Mesenchymal stem cell (in vitro differentiated cells and primary cell): ENCODE measurements around the gene DCTD.
A peak's percentile ranks its signal among the peaks of the same experiment; 100 is the strongest.
"Not testable (repeated sequence)": the region's sequence is repeated elsewhere in the genome, so short reads cannot be mapped to it uniquely, and the experiment has no call there.

Source experiments
- DNase-seq: peaks from one replicate; pipeline ENCODE4 v3.0.0-alpha.2; 2013
- H2AFZ ChIP-seq: one replicate; pipeline ENCODE4 v1.6.1; 2013; ENCODE audit warnings: low read depth, mild to moderate bottlenecking, control low read depth, inconsistent platforms, low read length, moderate library complexity
- H2AK5ac ChIP-seq: 2 replicates; pipeline ENCODE4 v1.6.1; 2013; ENCODE audit warnings: low read length, moderate library complexity, mild to moderate bottlenecking, inconsistent platforms; ENCODE audit not compliant: severe bottlenecking
- H2BK120ac ChIP-seq: one replicate; pipeline ENCODE4 v1.6.1; 2013; ENCODE audit warnings: low read depth, mild to moderate bottlenecking, inconsistent platforms, low read length, moderate library complexity
- H2BK12ac ChIP-seq, 2 experiments: one replicate each; pipeline ENCODE4 v1.6.1; 2013; ENCODE audit warnings: inconsistent platforms in 2 of 2, low read length in 2 of 2, mild to moderate bottlenecking in 2 of 2, moderate library complexity in 2 of 2, control low read depth in 1 of 2
- H2BK15ac ChIP-seq: one replicate; pipeline ENCODE4 v1.6.1; 2013; ENCODE audit warnings: mild to moderate bottlenecking, low read depth, inconsistent platforms; ENCODE audit not compliant: poor library complexity, severe bottlenecking
- H2BK5ac ChIP-seq: 2 replicates; pipeline ENCODE4 v1.6.1; 2013; ENCODE audit warnings: low read depth, mild to moderate bottlenecking, low read length, control low read depth, inconsistent platforms; ENCODE audit not compliant: poor library complexity, severe bottlenecking
- H3K14ac ChIP-seq, 2 experiments: one replicate each; pipeline ENCODE4 v1.6.1; 2013; ENCODE audit warnings: inconsistent platforms in 2 of 2, low read length in 2 of 2, control low read depth in 1 of 2, mild to moderate bottlenecking in 1 of 2, moderate library complexity in 1 of 2
- H3K18ac ChIP-seq, 2 experiments: one replicate each; pipeline ENCODE4 v1.6.1; 2013; ENCODE audit warnings: inconsistent platforms in 2 of 2, low read length in 2 of 2, control low read depth in 1 of 2, low read depth in 1 of 2, mild to moderate bottlenecking in 1 of 2
- H3K23ac ChIP-seq, 2 experiments: one replicate each; pipeline ENCODE4 v1.6.1; 2013; ENCODE audit warnings: inconsistent platforms in 2 of 2, low read length in 2 of 2, mild to moderate bottlenecking in 2 of 2, moderate library complexity in 2 of 2, control low read depth in 1 of 2
- H3K27ac ChIP-seq: 2 replicates; pipeline ENCODE4 v1.5.1; 2013; ENCODE audit warnings: mild to moderate bottlenecking, moderate library complexity, low read length, control low read depth, inconsistent platforms; ENCODE audit not compliant: poor library complexity, severe bottlenecking
- H3K27me3 ChIP-seq, 2 experiments: 2 replicates each; pipeline versions ENCODE4 v1.6.1 to v1.7.0; 2013; ENCODE audit warnings: low read length in 2 of 2, mild to moderate bottlenecking in 2 of 2, moderate library complexity in 2 of 2, control low read depth in 1 of 2, inconsistent platforms in 1 of 2; ENCODE audit not compliant: control insufficient read depth in 1 of 2, insufficient read depth in 1 of 2
- H3K36me3 ChIP-seq, 2 experiments: 2 replicates each; pipeline versions ENCODE4 v1.6.1 to v1.7.0; 2013; ENCODE audit warnings: low read length in 2 of 2, control low read depth in 1 of 2, inconsistent platforms in 1 of 2, low read depth in 1 of 2, mild to moderate bottlenecking in 1 of 2; ENCODE audit not compliant: insufficient read depth in 2 of 2, control insufficient read depth in 1 of 2
- H3K4ac ChIP-seq, 2 experiments: one replicate each; pipeline ENCODE4 v1.6.1; 2013; ENCODE audit warnings: inconsistent platforms in 2 of 2, low read length in 2 of 2, mild to moderate bottlenecking in 2 of 2, moderate library complexity in 2 of 2, control low read depth in 1 of 2, low read depth in 1 of 2
- H3K4me1 ChIP-seq: 2 replicates; pipeline ENCODE4 v1.6.1; 2013; ENCODE audit warnings: low read depth, low read length, control low read depth; ENCODE audit not compliant: control insufficient read depth, insufficient read depth
- H3K4me2 ChIP-seq: 2 replicates; pipeline ENCODE4 v1.6.1; 2013; ENCODE audit warnings: low read length, mild to moderate bottlenecking, inconsistent platforms; ENCODE audit not compliant: poor library complexity, severe bottlenecking
- H3K4me3 ChIP-seq, 2 experiments: 2 replicates each; pipeline versions ENCODE4 v1.5.1 to v1.7.0; 2013; ENCODE audit warnings: low read length in 2 of 2, mild to moderate bottlenecking in 2 of 2, control low read depth in 1 of 2, low read depth in 1 of 2; ENCODE audit not compliant: insufficient read depth in 1 of 2
- H3K79me1 ChIP-seq: replicated peaks from 2 replicates; pipeline ENCODE4 v1.6.1; 2013; ENCODE audit warnings: mild to moderate bottlenecking, control low read depth, low read length, inconsistent platforms; ENCODE audit not compliant: poor library complexity, severe bottlenecking
- H3K9ac ChIP-seq: 2 replicates; pipeline ENCODE4 v1.7.0; 2013; ENCODE audit warnings: mild to moderate bottlenecking, low read length, moderate library complexity
- H3K9me3 ChIP-seq: 2 replicates; pipeline ENCODE4 v1.7.0; 2013; ENCODE audit warnings: mild to moderate bottlenecking, low read length; ENCODE audit not compliant: control insufficient read depth
- H4K8ac ChIP-seq: one replicate; pipeline ENCODE4 v1.6.1; 2013; ENCODE audit warnings: inconsistent platforms, mild to moderate bottlenecking, low read length, moderate library complexity
- H4K91ac ChIP-seq: one replicate; pipeline ENCODE4 v1.6.1; 2013; ENCODE audit warnings: mild to moderate bottlenecking, low read length, inconsistent platforms
- WGBS: methylation state at CpG from one replicate; pipeline ENCODE4 v1.1.7; 2013; ENCODE audit warnings: mixed read lengths; 5-methylcytosine and 5-hydroxymethylcytosine counted together

The DCTD gene

DNA sequence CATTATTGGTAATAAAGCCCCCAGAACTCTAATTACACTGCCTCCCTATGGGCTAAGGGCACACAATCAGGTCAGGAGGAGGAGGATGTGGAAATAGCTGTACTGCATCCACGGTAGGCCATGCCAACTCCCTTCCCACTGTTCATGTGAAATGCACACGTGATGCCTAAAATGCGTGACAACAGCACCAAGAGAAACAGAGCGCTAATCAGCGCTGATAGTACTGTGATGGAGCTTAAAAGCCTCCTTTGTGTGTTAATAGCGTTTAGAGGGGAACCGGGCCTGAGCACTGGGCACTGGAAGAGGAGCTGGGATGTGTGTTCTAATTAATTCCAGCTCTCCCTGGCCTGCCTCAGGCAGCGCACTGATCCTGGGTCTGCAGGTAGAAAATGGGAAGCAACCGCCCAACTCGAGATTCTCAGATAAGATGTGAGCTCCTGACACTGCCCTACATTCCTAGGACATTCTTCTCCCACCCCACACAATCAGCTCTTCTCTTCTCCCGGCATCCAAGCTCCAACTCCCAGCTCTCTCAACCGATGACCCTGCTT lies 12.9 kb downstream of the DCTD start:
- H3K4me3 ChIP-seq, result no peak overlapping the region
- 93% methylated on average over 12 of the region's 12 CpGs for WGBS
- no peak overlapping the region for H2AK5ac ChIP-seq

DNA sequence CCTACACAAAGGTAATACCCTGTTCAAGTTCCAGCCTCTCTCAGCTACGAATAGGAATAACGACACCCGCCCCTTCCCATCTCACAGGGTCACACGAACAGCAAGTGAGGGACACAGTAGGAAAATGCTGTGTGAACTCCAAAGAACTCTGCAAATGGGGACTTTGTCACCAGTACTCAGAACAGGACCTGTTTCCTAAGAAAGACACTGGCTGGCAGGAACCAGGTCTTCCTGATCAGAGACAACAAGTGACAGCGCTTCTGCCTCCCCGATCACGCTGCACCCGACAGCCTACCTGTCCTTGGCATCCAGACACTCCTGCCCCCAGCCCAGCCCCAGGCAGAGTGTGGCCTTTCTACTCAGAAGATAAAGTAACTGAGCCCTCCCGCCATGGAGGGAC lies 14.2 kb downstream of the DCTD start:
- no peak overlapping the region for H3K4me2 ChIP-seq
- H3K18ac ChIP-seq, result no peak overlapping the region
- no peak overlapping the region for H2BK12ac ChIP-seq
- H2BK5ac ChIP-seq, result no peak overlapping the region
- no peak overlapping the region for H2AFZ ChIP-seq
- no peaks in the 10 kb centered on the region for H3K4me1 ChIP-seq
- no peak overlapping the region for H2AK5ac ChIP-seq
- no peak overlapping the region for H3K27ac ChIP-seq
- H2BK15ac ChIP-seq, result no peak overlapping the region
- no peaks in the 10 kb centered on the region for H3K27me3 ChIP-seq
- no peak overlapping the region for H3K14ac ChIP-seq
- 95% methylated on average over 9 of the region's 9 CpGs for WGBS
- no peak for DNase-seq
- H3K23ac ChIP-seq, result no peak overlapping the region
- no peak overlapping the region for H2BK120ac ChIP-seq
- H3K36me3 ChIP-seq, result peaks cover 50 to 91% of the 10 kb centered on the region in 2 experiments
- H3K4me3 ChIP-seq, result no peak overlapping the region
- H3K4ac ChIP-seq, result no peak overlapping the region
- no peak overlapping the region for H4K91ac ChIP-seq
- H3K9ac ChIP-seq, result no peak overlapping the region
- H3K9me3 ChIP-seq, result no peaks in the 10 kb centered on the region
- H3K79me1 ChIP-seq, result peaks cover 53% of the 10 kb centered on the region
- H4K8ac ChIP-seq, result no peak overlapping the region

More for the DNA sequence above, 12.9 kb downstream of the DCTD start:
- no peak overlapping the region for H2BK15ac ChIP-seq
- H2BK5ac ChIP-seq, result no peak overlapping the region
- H3K14ac ChIP-seq, result peak overlapping the region in 1 of 2 experiments; percentile 20
- H2AFZ ChIP-seq, result no peak overlapping the region
- peaks cover 45 to 90% of the 10 kb centered on the region in 2 experiments for H3K36me3 ChIP-seq
- H2BK120ac ChIP-seq, result no peak overlapping the region
- H3K9ac ChIP-seq, result no peak overlapping the region
- H4K8ac ChIP-seq, result no peak overlapping the region
- H4K91ac ChIP-seq, result no peak overlapping the region
- no peak overlapping the region for H3K4ac ChIP-seq
- H3K79me1 ChIP-seq, result peaks cover 52% of the 10 kb centered on the region
- no peak for DNase-seq
- no peak overlapping the region for H2BK12ac ChIP-seq
- no peaks in the 10 kb centered on the region for H3K9me3 ChIP-seq
- H3K23ac ChIP-seq, result no peak overlapping the region
- no peak overlapping the region for H3K18ac ChIP-seq
- no peak overlapping the region for H3K4me2 ChIP-seq
- no peaks in the 10 kb centered on the region for H3K27me3 ChIP-seq
- no peaks in the 10 kb centered on the region for H3K4me1 ChIP-seq
- H3K27ac ChIP-seq, result no peak overlapping the region

DNA sequence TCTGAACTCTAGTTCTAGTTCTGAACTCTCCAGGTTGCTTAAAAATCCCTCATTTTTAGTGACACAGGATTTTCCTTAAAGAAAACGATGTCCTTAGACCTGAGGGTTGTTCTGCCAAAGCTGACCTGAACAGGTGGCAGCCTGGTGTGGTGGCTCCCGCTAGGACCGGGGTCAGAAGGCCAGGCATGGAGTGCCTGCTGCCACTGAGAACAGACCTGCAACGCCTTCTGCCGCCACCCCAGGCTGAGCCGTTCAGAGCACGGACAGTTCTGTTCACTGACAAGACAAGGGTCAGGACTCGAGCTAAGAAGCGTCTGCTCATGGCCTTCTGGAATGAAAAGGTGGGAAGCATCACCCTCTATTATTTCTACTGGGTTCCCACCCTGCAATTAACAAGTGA lies 15.8 kb downstream of the DCTD start:
- H3K18ac ChIP-seq, result no peak overlapping the region
- H3K14ac ChIP-seq, result no peak overlapping the region
- H4K8ac ChIP-seq, result no peak overlapping the region
- no peak overlapping the region for H2BK120ac ChIP-seq
- H4K91ac ChIP-seq, result no peak overlapping the region
- peaks cover 53 to 88% of the 10 kb centered on the region in 2 experiments for H3K36me3 ChIP-seq
- H2AFZ ChIP-seq, result no peak overlapping the region
- H2AK5ac ChIP-seq, result no peak overlapping the region
- H3K4me2 ChIP-seq, result no peak overlapping the region
- no peak overlapping the region for H3K27ac ChIP-seq
- no peak overlapping the region for H2BK12ac ChIP-seq
- H3K23ac ChIP-seq, result no peak overlapping the region
- H3K4me3 ChIP-seq, result no peak overlapping the region
- no peaks in the 10 kb centered on the region for H3K9me3 ChIP-seq
- no peak overlapping the region for H3K9ac ChIP-seq
- peaks cover 54% of the 10 kb centered on the region for H3K79me1 ChIP-seq
- H3K27me3 ChIP-seq, result no peaks in the 10 kb centered on the region
- H2BK5ac ChIP-seq, result no peak overlapping the region
- no peak overlapping the region for H2BK15ac ChIP-seq
- over 99% methylated on average over 9 of the region's 9 CpGs for WGBS
- no peak for DNase-seq
- peaks cover 2% of the 10 kb centered on the region for H3K4me1 ChIP-seq
- no peak overlapping the region for H3K4ac ChIP-seq

DNA sequence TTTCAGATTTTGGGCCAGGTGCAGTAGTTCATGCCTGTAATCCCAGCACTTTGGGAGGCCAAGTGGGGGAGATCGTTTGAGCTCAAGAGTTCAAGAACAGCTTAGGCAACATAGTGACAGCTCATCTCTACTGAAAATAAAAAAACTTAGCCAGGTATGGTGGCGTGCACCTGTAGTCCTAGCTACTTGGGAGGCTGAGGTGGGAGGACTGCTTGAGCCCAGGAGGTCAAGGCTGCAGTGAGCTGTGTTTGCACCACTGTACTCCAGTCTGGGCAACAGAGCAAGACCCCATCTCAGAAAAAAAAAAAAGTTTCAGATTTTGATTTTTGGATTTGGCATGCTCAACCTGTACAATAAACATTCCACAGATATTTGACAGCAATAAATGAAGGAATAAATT lies 17.2 kb downstream of the DCTD start:
- H2BK120ac ChIP-seq, H3K4ac ChIP-seq, H3K18ac ChIP-seq, H3K14ac ChIP-seq, H4K91ac ChIP-seq, H2AFZ ChIP-seq, H2BK15ac ChIP-seq, H3K27ac ChIP-seq, H3K4me2 ChIP-seq, H3K4me3 ChIP-seq, H3K9ac ChIP-seq, H3K4me1 ChIP-seq, H3K27me3 ChIP-seq, H2BK5ac ChIP-seq, H3K23ac ChIP-seq, H4K8ac ChIP-seq, H2BK12ac ChIP-seq, DNase-seq, H3K9me3 ChIP-seq, H2AK5ac ChIP-seq: not testable (repeated sequence)
- Histone ChIP-seq H3K79me1 (peaks cover 56% of the 10 kb centered on the region), H3K36me3 (peaks cover 58 to 91% of the 10 kb centered on the region in 2 experiments)
- WGBS, result 100% methylated on average over 1 of the region's 2 CpGs
